Daoy (cell line): ENCODE data around the gene ADAMTSL4. TPM values are rescaled to one million over a fixed set of nuclear protein-coding genes. Genes with fewer than 3 reads are reported as not detected.
A peak's percentile ranks its signal among the peaks of the same experiment; 100 is the strongest.
"Not testable (repeated sequence)": the region's sequence is repeated elsewhere in the genome, so short reads cannot be mapped to it uniquely, and the experiment has no call there.

Experiments
- DNase-seq: peaks from one replicate; pipeline ENCODE4 v3.0.0-alpha.2; 2015; ENCODE audit warnings: low read depth
- total RNA-seq: library from RNA; depleted of rRNA; stranded (reverse); fragments of >200 nt; shearing (Covaris generic); gene quantifications from 2 replicates; pipeline ENCODE4 v1.2.3, GENCODE V29; 2014

The ADAMTSL4 gene
- total RNA-seq, 1 experiment from 2014 or later: not detected

DNA sequence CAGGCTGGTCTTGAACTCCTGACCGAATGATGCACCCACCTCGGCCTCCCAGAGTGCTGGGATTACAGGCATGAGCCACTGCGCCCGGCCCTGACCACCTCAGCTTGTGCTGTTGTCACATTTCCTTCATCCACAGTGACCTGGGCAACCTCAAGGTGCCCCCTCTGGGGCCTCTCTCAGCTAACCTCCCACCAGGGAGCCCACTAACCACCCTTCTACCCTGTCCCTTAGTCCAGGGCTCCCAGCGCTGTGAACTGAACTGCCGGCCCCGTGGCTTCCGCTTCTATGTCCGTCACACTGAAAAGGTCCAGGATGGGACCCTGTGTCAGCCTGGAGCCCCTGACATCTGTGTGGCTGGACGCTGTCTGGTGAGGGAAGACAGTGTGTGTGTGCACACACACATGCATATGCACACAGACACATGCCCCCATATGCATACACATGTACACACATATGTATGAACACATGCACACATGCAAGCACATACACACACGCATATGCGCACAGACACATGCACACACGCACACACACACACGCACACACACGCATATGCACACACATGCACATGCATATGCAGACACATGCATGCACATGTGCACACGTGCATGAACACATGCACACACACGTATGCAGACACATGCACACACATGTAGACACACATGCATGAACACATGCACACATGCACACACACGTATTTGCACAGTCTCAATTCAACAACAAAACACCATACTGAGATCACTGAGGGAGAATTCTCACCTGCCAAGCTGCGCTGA lies 6.2 kb downstream of the ADAMTSL4 start:
- DNase-seq: no peak

DNA sequence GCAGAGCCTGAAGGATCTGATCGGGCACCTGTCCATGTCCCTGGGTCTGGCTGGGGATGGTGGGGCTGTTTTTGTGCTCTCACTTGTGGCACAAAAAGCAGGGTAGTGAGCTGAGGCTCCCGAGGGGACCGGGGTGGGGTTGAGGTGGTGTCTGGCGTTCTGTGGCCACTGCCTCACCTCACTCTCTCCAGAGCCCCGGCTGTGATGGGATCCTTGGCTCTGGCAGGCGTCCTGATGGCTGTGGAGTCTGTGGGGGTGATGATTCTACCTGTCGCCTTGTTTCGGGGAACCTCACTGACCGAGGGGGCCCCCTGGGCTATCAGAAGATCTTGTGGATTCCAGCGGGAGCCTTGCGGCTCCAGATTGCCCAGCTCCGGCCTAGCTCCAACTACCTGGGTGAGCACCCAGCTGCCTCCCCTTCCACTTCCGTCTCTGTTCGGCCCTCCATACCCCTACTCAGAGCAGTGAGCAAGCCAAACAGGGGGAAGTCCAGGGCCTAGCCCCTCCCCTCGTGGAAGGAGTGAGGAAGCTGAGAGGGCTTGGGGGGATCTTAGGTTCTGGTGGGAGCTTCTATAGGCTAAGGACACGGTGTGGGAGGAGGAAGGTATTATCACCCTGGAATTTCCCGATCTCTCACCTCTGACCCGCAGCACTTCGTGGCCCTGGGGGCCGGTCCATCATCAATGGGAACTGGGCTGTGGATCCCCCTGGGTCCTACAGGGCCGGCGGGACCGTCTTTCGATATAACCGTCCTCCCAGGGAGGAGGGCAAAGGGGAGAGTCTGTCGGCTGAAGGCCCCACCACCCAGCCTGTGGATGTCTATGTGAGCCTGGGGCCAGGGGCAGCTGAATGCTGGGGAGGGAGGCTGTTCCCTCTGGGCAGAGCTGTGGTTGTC lies 7.0 kb downstream of the ADAMTSL4 start:
- DNase-seq: no peak

DNA sequence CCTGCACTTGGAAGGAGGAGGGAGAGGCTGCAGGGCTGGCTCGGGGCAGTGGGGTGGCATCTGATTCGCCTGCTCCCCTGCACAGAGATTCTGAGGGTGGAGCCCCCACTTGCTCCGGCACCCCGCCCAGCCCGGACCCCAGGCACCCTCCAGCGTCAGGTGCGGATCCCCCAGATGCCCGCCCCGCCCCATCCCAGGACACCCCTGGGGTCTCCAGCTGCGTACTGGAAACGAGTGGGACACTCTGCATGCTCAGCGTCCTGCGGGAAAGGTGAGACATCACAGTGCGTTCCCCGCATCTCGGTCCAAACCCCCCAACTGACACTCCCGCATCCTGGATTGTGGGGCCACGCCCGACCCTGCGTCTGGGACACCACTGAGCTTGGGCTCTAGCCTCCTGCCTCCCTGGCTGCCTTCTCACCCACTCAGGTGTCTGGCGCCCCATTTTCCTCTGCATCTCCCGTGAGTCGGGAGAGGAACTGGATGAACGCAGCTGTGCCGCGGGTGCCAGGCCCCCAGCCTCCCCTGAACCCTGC lies 7.9 kb downstream of the ADAMTSL4 start:
- no peak for DNase-seq

DNA sequence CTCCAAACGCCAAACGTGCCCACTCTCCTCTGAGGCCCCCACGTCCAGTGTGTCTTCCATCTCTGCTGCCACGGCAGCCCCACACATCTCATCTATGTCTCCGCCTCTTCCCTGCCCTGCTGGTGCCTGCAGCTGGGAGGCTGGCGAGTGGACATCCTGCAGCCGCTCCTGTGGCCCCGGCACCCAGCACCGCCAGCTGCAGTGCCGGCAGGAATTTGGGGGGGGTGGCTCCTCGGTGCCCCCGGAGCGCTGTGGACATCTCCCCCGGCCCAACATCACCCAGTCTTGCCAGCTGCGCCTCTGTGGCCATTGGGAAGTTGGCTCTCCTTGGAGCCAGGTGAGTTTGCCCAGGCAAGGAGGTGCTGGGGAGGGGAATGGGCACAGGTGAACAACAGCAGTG lies 8.6 kb downstream of the ADAMTSL4 start:
- no peak for DNase-seq

DNA sequence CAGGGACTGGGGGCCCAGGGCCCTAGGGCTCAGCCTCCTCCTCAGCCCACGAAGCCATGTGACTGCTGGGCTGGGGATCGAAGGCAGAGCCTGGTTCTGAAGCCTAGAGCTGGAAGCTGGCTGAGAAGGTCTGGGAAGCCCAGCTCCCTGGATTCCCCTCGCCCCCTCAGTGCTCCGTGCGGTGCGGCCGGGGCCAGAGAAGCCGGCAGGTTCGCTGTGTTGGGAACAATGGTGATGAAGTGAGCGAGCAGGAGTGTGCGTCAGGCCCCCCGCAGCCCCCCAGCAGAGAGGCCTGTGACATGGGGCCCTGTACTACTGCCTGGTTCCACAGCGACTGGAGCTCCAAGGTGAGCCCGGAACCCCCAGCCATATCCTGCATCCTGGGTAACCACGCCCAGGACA lies 9.1 kb downstream of the ADAMTSL4 start:
- DNase-seq: no peak

DNA sequence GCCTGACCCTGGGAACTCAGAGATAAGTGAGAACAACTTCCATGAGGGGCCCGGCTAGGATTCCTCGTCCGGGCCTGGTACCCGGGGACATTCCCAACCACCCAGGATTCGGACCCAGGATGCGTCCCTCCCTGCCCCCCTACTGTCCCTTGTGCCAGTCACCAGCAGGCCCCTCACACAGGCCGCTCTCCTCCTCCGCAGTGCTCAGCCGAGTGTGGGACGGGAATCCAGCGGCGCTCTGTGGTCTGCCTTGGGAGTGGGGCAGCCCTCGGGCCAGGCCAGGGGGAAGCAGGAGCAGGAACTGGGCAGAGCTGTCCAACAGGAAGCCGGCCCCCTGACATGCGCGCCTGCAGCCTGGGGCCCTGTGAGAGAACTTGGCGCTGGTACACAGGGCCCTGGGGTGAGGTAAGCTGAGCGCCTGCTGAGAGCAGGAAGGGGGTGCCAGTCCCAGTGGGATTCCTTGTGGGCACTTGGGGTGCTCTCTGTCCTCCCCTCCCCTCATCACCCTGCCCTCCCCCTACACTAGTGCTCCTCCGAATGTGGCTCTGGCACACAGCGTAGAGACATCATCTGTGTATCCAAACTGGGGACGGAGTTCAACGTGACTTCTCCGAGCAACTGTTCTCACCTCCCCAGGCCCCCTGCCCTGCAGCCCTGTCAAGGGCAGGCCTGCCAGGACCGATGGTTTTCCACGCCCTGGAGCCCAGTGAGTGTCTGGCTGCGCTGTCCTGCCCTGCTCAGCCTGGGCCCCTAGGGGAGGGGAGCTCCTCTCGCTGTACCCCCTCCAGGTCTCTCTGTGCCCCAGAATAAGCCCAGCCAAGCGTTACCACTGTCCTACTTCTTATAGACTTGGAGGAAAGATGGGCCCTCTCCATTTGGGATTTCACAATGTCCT lies 9.8 kb downstream of the ADAMTSL4 start:
- DNase-seq: no peak

DNA sequence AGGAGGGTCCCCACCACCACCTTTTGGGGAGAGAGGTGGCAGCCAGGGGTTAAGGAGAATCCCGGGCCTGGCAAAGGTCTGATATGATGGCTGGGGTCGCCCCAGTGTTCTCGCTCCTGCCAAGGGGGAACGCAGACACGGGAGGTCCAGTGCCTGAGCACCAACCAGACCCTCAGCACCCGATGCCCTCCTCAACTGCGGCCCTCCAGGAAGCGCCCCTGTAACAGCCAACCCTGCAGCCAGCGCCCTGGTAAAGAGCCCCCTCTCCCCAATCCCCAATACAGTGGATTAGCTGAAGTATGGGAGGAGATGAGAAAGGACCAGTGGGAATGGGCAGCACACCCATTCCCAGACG lies 10.4 kb downstream of the ADAMTSL4 start:
- DNase-seq: no peak

DNA sequence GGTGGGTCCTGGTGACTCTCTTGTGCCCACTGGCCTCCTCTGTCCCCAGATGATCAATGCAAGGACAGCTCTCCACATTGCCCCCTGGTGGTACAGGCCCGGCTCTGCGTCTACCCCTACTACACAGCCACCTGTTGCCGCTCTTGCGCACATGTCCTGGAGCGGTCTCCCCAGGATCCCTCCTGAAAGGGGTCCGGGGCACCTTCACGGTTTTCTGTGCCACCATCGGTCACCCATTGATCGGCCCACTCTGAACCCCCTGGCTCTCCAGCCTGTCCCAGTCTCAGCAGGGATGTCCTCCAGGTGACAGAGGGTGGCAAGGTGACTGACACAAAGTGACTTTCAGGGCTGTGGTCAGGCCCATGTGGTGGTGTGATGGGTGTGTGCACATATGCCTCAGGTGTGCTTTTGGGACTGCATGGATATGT lies 10.8 kb downstream of the ADAMTSL4 start:
- peak; percentile 70 for DNase-seq

DNA sequence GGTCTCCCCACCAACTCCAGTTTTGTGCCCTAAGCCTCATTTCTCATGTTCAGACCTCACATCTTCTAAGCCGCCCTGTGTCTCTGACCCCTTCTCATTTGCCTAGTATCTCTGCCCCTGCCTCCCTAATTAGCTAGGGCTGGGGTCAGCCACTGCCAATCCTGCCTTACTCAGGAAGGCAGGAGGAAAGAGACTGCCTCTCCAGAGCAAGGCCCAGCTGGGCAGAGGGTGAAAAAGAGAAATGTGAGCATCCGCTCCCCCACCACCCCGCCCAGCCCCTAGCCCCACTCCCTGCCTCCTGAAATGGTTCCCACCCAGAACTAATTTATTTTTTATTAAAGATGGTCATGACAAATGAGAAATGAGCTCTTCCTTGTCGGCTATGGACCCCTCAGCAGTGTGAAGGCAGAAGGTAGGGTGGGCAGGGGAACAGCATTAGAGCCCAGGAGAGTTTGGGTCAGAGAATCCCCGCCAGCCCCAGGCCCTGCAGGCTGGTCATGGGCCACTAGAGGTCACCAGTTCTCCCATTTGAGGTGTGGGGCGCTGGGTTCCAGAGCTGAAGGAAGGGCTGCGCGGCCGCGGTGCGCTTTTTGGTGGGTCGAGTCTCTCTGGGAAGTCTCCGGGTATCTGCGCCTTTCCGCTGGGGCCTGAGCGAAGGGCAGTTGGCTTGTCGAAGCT lies 11.5 kb downstream of the ADAMTSL4 start:
- DNase-seq: peak; percentile 93

DNA sequence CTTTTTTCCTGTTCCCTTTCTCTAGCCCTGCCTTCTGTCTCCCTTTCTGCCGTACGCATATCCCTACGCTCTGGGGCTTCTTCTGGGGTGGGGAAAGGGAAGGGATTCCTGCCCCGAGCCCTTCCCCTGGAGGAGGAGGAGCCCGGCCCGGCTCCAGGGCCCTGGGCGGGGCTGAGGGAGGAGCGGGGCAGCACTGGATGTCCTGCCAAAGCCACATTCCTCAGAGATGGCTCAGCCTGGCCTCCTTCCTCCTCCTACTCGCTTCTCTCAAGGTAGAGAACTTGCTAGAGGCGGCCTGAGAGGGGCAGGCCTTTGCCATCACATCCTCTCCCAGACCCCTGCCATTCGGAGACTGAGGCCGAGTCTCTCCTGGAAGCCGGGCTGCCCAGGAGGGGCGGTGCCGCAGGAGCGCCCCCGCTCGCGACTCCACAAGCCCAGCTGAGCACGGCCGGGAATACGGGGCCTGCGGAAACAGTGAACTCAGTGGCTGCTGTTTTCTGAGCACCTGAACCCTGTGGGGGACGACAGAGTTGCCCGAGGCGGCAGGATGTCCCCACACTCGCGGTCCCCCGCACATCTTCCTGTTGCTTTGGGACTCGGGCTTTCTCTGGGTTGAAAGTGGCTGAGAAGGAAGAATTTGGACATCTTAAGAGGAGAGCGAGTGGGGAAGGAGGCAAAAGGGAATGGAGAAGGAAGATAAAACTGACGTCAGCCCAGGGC lies 12.2 kb downstream of the ADAMTSL4 start:
- DNase-seq: peak; percentile 99

DNA sequence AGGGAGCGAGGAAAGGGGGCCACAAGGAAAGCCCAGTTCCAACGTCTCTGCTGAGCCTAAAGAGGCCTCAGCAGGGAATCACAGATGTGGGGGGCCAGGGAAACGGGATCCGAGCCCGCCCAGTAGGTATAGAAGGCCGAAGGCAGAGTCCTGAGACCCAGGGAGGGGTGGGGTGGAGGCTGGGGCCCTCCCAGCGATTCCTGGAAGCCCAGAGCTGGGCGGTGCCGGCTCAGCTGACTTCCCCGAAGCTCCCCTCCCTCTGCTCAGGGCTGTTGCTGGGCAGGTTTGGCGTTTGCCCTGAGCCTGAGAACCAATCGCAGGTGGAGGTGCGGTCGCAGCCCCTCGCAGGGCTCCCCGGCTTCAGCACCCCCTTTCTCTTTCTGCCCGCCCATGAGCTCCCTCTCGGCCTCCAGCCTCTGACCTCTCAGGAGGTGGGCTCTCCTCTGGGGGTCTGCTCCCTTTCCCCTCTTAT lies 12.8 kb downstream of the ADAMTSL4 start:
- peak; percentile 92 for DNase-seq

DNA sequence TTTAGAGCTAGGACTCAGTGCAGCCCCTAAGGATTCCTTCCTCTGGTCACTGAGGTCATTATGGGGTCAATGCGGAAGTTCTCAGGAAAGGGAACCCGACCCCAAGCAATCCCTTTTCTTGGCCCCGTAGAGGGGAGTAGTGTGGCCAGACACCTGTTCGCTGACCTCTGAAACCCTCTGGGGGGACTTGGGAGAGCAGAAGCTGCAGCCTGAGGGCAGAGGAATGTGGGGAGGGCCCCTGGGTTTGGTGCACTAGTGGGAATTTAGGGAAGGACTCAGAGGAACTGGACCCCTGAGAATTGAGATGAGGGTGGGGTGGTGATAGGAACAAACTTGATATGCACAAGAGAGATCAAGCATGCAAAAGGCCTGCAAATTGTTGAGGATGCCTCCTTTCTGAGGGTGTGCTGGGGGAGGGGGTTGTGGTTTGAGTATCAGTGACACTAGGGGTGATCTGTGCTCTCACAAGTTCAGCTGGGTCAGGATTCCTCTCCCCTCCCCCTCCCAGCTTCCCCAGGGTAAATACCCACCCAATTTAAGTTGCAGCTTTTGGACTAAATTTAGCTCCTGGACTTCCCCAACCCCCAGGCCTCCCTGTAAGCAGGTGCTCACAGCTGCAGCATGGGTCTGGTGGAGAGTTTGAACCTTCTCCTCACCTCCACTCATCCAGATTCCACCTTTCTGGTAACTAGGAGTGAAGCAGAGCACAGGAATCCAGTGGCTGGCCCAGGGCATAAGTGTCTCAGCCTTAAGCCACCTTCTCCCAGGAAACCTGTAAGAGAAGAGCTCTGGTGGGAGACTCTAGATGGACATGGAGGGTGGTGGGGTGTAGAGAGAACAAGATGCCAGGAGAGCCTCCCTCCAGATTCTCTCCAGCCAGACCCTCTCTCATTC lies 13.5 kb downstream of the ADAMTSL4 start:
- no peak for DNase-seq

DNA sequence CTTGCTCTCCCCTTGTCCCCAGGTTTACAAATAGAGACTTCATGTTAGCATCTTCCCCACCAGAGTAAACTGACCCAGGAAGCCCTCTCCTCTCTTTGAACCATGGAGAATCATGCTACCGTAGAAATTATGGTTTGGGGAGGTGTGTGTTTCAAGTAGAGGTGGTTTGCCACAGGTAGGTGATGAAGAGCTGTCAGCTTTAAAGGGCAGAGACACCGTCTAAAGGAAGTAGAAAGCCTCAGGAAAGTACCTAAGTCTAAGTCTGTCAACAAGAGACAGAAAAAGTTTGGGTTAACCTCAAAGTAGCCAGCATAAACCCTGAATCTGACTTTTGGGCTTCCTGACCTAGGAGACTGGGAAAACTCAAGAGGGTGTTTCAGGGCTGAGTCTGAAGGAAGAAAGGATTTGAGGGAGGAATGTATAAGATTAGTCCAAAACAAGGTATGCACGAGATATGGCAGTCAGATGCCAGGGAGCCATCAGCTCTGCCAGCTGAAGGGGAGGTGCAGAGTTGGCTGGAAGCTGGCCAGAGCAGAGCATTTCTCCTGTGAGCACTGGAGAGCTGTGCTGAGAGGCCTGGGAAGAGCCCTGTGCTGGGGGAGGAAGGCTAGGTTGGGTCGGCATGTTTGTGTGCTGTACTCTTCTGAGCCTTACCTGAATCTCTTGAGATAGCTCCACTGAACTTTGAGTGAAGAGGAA lies 14.3 kb downstream of the ADAMTSL4 start:
- peak; percentile 60 for DNase-seq

DNA sequence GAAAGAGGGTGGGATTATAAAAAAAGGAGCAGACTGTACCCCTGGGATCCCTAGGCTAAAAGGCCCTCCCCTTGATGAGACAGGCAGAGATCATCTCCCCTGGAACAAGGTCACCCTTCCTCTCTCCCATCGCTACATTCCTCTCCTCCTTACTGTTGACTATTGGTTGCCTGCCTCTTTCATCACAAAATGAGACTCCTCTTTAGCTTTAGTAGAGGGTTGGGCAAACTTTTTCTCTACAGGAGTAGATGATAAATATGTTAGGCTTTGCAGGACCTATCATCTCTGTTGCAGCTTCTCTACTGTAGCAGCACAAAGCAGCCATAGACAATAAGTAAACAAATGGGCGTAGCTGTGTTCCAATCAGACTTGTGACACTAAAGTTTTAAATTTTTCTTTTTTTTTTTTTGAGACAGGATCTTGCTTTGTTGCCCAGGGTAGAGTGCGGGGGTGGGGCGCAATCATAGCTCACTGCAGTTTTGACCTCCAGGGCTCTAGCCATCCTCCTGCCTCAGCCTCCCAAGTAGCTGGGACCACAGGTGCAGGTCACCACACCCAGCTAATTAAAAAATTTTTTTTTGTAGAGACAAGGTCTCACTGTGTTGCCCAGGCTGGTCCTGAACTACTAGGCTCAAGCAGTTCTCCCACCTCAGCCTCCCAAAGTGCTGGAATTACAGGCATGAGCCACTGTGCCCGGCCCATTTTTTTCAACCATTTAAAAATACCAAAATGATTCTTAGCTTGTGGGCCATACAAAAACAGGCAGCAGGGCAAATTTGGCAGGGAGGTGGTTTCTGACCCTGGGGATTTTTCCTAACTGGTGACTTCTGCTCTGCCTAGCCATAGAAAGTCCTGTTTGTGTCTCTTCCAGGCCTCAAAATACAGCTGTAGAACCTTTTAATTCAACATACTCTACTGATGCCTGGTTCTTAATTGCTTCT lies 15.1 kb downstream of the ADAMTSL4 start:
- no peak for DNase-seq

DNA sequence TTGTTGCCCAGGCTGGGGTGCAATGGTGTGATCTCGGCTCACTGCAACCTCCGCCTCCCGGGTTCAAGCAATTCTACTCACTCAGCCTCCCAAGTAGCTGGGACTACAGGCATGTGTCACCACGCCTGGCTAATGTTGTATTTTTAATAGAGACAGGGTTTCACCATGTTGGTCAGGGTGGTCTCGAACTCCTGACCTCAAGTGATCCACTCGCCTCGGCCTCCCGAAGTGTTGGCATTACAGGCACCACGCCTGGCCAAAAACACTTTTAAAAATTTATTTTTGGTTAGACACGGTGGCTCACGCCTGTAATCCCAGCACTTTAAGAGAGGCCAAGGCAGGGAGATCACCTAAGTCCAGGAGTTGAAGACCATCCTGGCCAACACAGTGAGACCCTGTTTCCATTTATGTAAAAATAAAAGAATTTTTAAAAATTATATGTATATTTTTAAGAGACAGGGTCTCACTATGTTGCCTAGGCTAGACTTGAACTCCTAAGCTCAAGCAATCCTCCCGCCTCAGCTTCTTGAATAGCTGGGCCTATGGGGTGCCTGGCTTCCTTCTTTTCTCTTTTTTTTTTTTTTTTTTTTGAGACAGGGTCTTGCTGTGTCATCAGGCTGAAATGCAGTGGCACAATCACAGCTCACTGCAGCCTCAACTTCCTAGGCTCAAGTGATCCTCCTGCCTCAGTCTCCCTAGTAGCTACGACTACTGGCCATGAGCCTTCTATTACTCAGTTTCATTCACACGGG lies 16.2 kb downstream of the ADAMTSL4 start:
- not testable (repeated sequence) for DNase-seq

DNA sequence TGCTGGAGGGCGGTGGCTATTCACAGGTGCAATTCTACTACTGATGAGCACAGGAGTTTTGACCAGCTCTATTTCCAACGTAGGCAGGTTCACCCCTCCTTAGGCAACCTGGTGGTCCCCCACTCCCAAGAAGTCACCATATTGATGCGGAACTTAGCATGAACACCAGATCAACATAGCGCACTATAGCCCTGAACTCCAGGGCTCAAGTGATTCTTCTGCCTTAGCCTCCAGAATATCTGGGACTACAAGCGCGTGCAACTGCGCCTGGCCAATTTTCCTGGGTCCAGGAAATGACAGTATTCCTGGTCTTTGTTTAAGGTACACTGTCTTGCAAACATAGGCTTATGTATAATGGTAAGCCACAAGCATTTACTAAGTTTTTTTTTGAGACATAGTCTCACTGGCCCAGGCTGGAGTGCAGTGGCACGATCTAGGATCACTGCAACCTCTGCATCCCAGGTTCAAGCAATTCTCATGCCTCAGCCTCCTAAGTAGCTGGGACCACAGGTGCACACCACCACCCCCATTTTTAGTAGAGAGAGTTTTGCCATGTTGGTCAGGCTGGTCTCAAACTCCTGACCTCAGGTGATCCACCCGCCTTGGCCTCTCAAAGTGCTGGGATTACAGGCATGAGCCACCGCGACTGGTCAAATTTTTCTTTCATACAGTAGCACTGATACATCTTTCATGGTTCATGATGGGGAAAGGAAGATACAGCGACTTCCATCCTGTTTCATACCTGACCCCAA lies 17.6 kb downstream of the ADAMTSL4 start:
- no peak for DNase-seq
